Ovary (tissue), 3 donors: Measurements from ENCODE around the gene FAM20A.

Source experiments
- POLR2A ChIP-seq: fragments of 450-650 bp; IDR thresholded peaks from one replicate; pipeline ENCODE4 v1.6.1; 2017; ENCODE audit warnings: antibody characterized with exemption, mild to moderate bottlenecking, moderate library complexity
- TF ChIP-seq, protein P1 (sequence below), 3 donors: fragments of 450-650 bp in 2 of 3; fragments of 200-600 bp in 1 of 3; IDR thresholded peaks; one replicate each; pipeline versions ENCODE4 v1.5.1 to v1.8.0; 2016 to 2022; ENCODE audit warnings: antibody characterized with exemption in 3 of 3, mild to moderate bottlenecking in 1 of 3
- donor health status: DM: no; HTN: no; CAD: no.

GRCh38 chr17:68579194-68579927 lies 21.8 kb downstream of the FAM20A start:
- TF ChIP-seq, protein P1, sequence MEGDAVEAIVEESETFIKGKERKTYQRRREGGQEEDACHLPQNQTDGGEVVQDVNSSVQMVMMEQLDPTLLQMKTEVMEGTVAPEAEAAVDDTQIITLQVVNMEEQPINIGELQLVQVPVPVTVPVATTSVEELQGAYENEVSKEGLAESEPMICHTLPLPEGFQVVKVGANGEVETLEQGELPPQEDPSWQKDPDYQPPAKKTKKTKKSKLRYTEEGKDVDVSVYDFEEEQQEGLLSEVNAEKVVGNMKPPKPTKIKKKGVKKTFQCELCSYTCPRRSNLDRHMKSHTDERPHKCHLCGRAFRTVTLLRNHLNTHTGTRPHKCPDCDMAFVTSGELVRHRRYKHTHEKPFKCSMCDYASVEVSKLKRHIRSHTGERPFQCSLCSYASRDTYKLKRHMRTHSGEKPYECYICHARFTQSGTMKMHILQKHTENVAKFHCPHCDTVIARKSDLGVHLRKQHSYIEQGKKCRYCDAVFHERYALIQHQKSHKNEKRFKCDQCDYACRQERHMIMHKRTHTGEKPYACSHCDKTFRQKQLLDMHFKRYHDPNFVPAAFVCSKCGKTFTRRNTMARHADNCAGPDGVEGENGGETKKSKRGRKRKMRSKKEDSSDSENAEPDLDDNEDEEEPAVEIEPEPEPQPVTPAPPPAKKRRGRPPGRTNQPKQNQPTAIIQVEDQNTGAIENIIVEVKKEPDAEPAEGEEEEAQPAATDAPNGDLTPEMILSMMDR (IDR thresholded peaks at IDR 0.05), result no peak
- no peak for TF ChIP-seq POLR2A
